ENCODE results near the gene POLR2H. TPM values are rescaled to one million over a fixed set of nuclear protein-coding genes. Genes with fewer than 3 reads are reported as not detected.

The POLR2H gene
- total and polyA plus RNA-seq, 10 of the 15 experiments (the other 5 are each of a cell fraction or from before 2014, with no cell fraction given): 74.2 to 357 (median 143) TPM

- no peak for TF ChIP-seq ATF7 (IDR thresholded peaks at IDR 0.05; ENCODE audit: low read depth)
- TF ChIP-seq NKRF (conservative IDR thresholded peaks at IDR 0.05): no peak
Observed at GRCh38 chr3:184337981-184338380, 23.5 kb upstream of the POLR2H start (continued).

GRCh38 chr3:184338511-184338945 lies 23.0 kb upstream of the POLR2H start:
- ATAC-seq: no peak
- in situ Hi-C loops (cut with MboI) (no loop called here), intact Hi-C loops (cut with micrococcal nuclease; ENCODE audit: unreplicated experiment) (no loop called here)
- Histone ChIP-seq H3K4me1 (ENCODE audit: control insufficient read depth, insufficient read depth, low read length) (peaks cover 11% of the 10 kb centered on the region), H4K20me1 (ENCODE audit: control insufficient read depth, insufficient read depth) (peaks cover 2% of the 10 kb centered on the region), H3K9me3 (replicated peaks; ENCODE audit: control insufficient read depth, insufficient read depth, low read length) (no peaks in the 10 kb centered on the region), H3K4me2 (ENCODE audit: control insufficient read depth, insufficient read depth) (no peak overlapping the region), H3K4me3 (no peak overlapping the region), H3K9ac (ENCODE audit: control insufficient read depth, insufficient read depth, low read length) (no peak overlapping the region), H3K36me3 (ENCODE audit: control insufficient read depth in 2 of 2, insufficient read depth in 2 of 2, low read length in 1 of 2) (peaks cover 2 to 6% of the 10 kb centered on the region in 2 experiments; a peak in 3 of 4 replicates), H3K27ac (ENCODE audit: control insufficient read depth, insufficient read depth) (no peak overlapping the region), H2AFZ (ENCODE audit: control insufficient read depth, low read depth, low read length) (no peak overlapping the region), H3K27me3 (replicated peaks in 1 of 2; ENCODE audit: control insufficient read depth in 2 of 2, insufficient read depth in 2 of 2, low read length in 1 of 2) (no peaks in the 10 kb centered on the region), H3K79me2 (ENCODE audit: control insufficient read depth, insufficient read depth, low read length) (no peaks in the 10 kb centered on the region)
- no peak for TF ChIP-seq CREM (IDR thresholded peaks at IDR 0.05; ENCODE audit: low read depth)
- CTCF ChIA-PET: interaction anchor here (1.7 kb wide), 1 partner anchor 15 kb away, joined by 4 read pairs; no protein-coding TSS in a partner anchor
- RAD21 ChIA-PET (ENCODE audit: unreplicated experiment): no interaction called here
- POLR2A ChIA-PET: no interaction called here
- WGBS (ENCODE audit: insufficient coverage, insufficient replicate concordance, low lambda C conversion rate, missing lambda C conversion rate): 88% methylated on average over 21 of the region's 37 CpGs
- BruUV-seq (replicated peaks): no TSS peak
- no peak for DNase-seq (ENCODE audit: low read depth, low spot score)
- no peak for FAIRE-seq
- SMC1A ChIA-PET (ENCODE audit: uncharacterized antibody, unreplicated experiment): no interaction called here

GRCh38 chr3:184339001-184339400 lies 22.5 kb upstream of the POLR2H start:
- POLR2A ChIA-PET: no interaction called here
- ATAC-seq (no peak), FAIRE-seq (no peak), DNase-seq (ENCODE audit: low read depth, low spot score) (no peak)
- H4K20me1 ChIP-seq (ENCODE audit: control insufficient read depth, insufficient read depth): peaks cover 2% of the 10 kb centered on the region
- BruUV-seq (replicated peaks): no TSS peak
- no peak overlapping the region for H3K9ac ChIP-seq (ENCODE audit: control insufficient read depth, insufficient read depth, low read length)
- in situ Hi-C loops (cut with MboI) (no loop called here), intact Hi-C loops (cut with micrococcal nuclease; ENCODE audit: unreplicated experiment) (no loop called here)
- no peaks in the 10 kb centered on the region for H3K9me3 ChIP-seq (replicated peaks; ENCODE audit: control insufficient read depth, insufficient read depth, low read length)
- SMC1A ChIA-PET (ENCODE audit: uncharacterized antibody, unreplicated experiment): no interaction called here
- CTCF ChIA-PET: interaction anchor here (1.7 kb wide), 1 partner anchor 15 kb away, joined by 4 read pairs; no protein-coding TSS in a partner anchor
- H2AFZ ChIP-seq (ENCODE audit: control insufficient read depth, low read depth, low read length): no peak overlapping the region
- whole genome bisulfite sequencing (ENCODE audit: insufficient coverage, insufficient replicate concordance, low lambda C conversion rate, missing lambda C conversion rate): 72% methylated on average over 8 of the region's 8 CpGs
- peaks cover 11% of the 10 kb centered on the region for H3K4me1 ChIP-seq (ENCODE audit: control insufficient read depth, insufficient read depth, low read length)
- H3K79me2 ChIP-seq (ENCODE audit: control insufficient read depth, insufficient read depth, low read length): no peaks in the 10 kb centered on the region
- peaks cover 0 to 6% of the 10 kb centered on the region in 2 experiments; a peak in 2 of 4 replicates for H3K36me3 ChIP-seq (ENCODE audit: control insufficient read depth in 2 of 2, insufficient read depth in 2 of 2, low read length in 1 of 2)
- RAD21 ChIA-PET (ENCODE audit: unreplicated experiment): no interaction called here
- H3K27me3 ChIP-seq (replicated peaks in 1 of 2; ENCODE audit: control insufficient read depth in 2 of 2, insufficient read depth in 2 of 2, low read length in 1 of 2): no peaks in the 10 kb centered on the region
- H3K4me2 ChIP-seq (ENCODE audit: control insufficient read depth, insufficient read depth): no peak overlapping the region
- no peak overlapping the region for H3K27ac ChIP-seq (ENCODE audit: control insufficient read depth, insufficient read depth)
- no peak overlapping the region for H3K4me3 ChIP-seq
- TF ChIP-seq CHD2 (IDR thresholded peaks at IDR 0.05; ENCODE audit: borderline replicate concordance, low read depth, low read length): no peak
- TF ChIP-seq SUZ12 (IDR thresholded peaks at IDR 0.05; ENCODE audit: unreplicated experiment): no peak
- no peak for TF ChIP-seq ZNF687 (IDR thresholded peaks at IDR 0.05)
- no peak for TF ChIP-seq SMAD1 (IDR thresholded peaks at IDR 0.05; ENCODE audit: low read depth, partially characterized antibody)
- no peak for TF ChIP-seq ZNF207 (IDR thresholded peaks at IDR 0.05; ENCODE audit: borderline replicate concordance)

Data from GM12878 (cell line).